ENCODE data around the gene IL37.

GRCh38 chr2:112954364-112954763, 43.4 kb downstream of the IL37 start:
- TF ChIP-seq CTCF (IDR thresholded peaks at IDR 0.05): no peak
- TF ChIP-seq POLR2A (IDR thresholded peaks at IDR 0.05): no peak

Data from prostate gland (tissue), 2 donors.